TTC549 (cell line): Measurements from ENCODE around the gene POLR1A.

Experiments
- FAIRE-seq: peaks from 2 replicates; lab custom pipeline; 2012; peaks lifted over from hg19 to GRCh38; lab: Jason Lieb, UNC

POLR1A gene

DNA sequence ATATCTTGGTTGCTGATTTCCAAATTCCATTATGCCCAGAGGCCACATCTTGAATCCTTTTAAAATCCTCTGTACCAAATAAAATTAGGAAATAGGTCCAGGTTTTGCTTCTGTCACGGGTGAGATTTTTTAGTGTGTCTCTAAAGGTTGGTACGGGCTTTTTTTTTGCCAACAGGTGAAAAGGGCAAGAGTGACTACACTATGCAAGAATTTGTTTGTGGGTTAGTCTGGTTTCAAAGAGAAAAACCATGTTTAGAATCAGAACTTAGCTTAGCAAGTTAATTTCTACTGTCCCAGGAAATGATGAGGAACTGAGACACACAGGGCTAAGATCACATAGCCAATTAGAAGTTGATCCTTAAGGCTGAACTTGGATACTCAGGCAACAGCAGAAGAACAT lies 41.7 kb downstream of the POLR1A start:
- FAIRE-seq = no peak

DNA sequence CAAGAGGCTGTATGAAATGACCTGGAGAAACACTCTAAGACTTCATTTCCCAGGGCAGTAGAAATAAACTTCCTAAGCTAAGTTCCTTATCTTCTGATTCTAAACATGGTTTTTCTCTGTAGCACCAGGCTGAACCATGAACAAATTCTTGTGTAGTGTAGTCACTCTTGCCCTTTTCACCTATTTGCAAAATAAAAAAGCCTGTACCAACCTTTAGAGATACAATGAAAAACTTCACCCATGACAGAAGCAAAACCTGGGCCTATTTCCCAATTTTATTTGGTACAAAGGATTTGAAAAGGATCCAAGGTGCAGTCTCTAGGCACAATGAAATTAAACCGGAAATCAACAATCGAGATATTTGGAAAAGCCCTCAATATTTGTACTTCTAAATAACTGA lies 43.6 kb downstream of the POLR1A start:
- no peak for FAIRE-seq

DNA sequence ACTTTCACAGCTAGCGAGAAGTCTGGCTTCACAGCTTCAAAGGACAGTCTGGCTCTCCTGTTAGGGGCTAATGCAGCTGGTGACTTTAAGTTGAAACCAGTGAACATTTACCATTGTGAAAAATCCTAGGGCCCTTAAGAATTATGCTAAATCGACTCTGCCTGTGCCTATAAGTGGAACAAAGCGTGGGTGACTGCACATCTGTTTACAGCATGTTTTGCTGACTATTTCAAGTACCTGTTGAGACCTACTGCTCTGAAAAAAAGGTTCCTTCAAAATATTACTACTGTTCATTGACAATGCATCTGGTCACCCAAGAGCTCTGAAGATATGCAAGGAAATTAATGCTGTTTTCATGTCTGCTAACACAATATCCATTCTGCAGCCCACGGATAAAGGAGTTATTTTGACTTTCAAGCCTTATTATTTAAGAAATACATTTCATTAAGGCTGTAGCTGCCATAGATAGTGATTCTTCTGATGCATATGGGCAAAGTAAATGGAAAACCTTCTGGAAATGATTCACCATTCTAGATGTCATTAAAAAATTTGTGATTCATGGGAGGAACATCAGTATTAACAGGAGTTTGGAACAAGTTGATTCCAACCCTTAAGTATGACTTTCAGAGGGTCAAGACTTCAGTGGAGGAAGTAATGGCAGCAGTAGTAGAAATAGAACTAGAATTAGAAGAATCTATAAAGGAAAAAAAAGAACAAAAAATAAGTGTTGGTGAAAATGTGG lies 48.9 kb downstream of the POLR1A start:
- no peak for FAIRE-seq

DNA sequence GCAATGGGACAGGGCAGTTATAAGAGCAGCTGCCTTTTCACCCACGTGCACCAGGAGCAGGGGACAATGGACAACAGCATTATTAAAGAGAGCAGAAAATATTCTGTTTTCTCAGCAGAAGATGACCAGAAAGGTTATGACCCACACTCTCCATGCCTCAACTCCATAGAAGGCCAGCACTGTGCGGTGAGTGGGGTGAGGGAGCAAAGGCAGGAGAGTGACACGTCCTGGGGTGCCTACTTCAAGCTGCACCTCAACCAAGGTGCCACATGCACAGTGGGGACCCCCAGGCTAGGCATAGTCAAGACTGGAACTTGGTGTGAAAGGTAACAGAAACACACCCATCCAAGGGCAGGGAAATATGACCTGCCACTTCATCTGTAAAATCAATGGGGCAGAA lies 50.4 kb downstream of the POLR1A start:
- FAIRE-seq = no peak

DNA sequence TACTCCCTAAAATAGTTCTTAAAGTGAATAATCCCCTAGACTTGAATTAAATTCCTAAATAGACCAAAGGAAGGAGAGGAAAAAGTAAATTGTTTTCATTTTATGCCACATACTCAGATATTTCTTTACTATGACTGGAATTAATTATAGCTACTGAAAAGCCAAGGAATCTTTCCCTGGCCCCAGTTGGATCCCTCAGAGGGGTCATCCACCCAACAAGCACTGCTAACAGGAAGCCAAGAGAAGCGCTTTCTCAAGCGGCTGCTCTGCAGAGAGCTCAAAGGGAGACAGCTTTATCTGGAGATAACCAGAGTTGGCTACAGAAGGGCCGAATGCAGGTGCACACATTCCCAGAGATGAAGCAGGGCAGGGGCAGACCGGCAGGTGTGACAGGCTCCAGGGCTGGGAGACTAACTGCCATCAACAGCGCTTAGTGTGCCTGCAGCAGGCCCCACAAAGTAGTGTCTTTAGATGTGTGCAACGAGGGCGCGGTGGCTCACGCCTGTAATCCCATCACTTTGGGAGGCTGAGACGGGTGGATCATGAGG lies 51.1 kb downstream of the POLR1A start:
- FAIRE-seq = no peak

DNA sequence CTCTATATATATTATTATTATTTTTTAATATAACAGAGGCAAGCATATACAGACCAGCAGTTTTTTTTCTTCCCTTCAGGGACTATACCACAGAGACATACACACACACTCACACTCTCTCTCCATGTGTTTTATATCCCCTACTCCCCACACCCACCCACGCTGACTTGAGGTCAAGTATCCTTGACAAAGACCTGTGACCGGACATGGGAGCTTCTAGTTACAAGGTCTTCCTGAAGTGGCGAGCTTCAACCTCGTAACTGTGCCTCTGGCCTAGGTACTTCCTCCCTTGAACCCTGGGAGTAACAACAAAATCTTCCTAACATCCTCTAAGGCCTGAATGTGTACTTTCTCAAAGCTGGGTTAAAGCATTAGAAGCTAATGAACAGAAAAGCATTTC lies 52.5 kb downstream of the POLR1A start:
- FAIRE-seq = no peak

DNA sequence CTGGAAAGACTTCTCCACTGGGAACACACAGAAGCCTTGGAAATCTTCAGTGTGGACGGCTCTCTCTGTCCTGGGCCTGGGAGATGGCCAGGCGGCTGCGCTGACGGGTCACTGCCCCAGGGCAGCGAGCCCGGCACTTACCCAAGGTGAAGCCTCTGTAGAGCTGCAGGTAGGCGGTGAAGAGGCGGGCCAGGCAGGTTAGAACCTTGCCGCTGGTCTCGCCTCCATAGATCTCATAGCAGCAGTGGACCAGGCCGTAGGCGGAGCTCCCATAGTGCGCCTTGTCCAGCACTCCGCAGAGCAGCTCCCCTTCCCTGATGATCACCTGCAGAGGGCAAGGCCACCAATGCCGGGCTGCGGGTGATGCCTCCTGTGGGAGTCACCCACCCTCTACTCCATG lies 53.0 kb downstream of the POLR1A start:
- no peak for FAIRE-seq

DNA sequence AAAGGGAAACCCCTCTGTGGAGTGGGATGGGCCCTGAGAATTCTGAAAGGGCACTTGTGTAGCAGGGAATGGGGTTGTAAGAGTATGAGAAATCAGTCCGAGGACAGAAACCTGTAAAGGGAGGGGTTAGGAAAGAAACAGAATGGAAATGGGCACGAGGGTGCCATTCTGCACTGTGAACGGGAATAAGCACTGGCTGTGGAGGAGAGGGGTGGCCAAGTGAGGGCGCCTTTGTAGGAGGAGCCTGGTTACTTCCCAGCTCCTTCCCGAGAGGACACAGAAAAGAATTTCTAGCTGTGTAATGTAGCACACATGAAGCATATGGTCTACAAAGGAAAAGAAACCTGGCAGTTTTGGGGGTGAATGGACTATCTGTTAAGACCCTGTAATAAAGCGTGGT lies 53.4 kb downstream of the POLR1A start:
- no peak for FAIRE-seq

DNA sequence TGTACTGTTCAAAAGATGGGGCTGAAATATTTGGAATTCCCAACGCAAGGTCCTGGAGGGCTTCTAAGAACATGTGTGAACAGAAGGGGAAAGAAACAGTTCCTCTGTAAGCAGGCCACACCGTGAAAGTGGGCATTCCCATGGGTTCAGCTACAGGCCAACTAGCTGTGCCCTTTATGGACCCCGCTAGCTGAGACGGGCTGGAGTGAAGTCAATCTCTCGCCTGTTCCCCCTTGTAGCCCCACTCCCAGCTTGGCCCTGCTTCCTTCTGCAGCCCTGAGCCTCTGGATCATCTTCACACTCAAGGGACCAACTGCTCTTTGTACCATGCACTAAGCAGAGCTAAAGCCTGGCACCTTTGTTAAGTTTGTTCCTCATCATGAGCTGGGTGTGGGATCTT lies 55.4 kb downstream of the POLR1A start:
- FAIRE-seq = no peak

DNA sequence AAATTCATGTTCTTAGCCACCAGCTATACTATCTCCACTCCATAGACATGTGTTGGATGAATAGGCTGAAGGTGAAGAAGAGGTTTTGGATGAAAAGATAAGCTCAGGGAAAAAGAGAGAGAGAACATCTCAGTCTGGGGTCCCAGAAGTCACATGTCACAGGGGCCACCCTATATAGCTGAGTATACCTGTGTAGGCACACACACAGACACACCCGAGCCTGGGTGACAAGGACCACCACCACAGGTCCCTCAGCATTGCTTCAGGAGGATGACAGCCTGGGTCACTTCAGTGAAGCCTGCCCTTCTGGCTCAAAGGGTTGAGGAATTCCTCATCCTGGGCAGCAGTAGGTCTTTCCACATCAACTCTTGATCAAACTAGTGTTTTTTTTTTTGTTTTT lies 56.2 kb downstream of the POLR1A start:
- no peak for FAIRE-seq

DNA sequence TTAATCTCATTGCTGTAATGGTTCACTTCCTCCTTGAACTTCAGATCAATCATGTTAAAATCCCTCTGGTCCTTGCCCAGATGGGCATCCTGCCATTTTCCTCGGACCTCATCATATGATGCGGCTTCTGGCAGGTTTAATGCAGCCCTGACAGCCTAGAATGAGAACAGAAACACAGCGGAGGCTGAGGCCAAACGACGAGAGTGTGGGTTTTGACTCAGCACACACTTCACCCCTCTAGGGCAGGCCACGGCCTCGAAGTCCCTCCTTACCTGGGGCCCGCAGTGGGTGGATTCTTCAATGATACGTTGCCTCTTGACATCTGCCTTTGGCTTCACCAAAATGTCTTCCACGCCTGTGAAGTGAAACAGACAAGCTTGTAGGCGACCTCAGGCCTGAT lies 56.8 kb downstream of the POLR1A start:
- FAIRE-seq = no peak

DNA sequence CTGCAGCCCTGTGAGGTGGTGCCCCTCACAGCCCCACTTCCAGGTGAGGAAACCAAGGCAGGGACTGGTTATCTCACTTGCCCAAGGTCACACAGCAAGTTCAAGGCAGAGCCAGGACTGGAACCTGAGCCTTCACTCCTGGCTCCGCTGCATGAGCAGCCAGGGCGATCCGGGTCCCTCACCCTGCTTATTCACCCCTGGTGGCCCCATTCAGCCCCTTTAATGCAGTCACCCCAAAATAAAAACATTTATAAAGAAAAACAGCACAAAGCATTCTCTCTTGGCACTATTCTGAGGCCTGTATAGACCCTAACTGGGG lies 57.3 kb downstream of the POLR1A start:
- FAIRE-seq = no peak

DNA sequence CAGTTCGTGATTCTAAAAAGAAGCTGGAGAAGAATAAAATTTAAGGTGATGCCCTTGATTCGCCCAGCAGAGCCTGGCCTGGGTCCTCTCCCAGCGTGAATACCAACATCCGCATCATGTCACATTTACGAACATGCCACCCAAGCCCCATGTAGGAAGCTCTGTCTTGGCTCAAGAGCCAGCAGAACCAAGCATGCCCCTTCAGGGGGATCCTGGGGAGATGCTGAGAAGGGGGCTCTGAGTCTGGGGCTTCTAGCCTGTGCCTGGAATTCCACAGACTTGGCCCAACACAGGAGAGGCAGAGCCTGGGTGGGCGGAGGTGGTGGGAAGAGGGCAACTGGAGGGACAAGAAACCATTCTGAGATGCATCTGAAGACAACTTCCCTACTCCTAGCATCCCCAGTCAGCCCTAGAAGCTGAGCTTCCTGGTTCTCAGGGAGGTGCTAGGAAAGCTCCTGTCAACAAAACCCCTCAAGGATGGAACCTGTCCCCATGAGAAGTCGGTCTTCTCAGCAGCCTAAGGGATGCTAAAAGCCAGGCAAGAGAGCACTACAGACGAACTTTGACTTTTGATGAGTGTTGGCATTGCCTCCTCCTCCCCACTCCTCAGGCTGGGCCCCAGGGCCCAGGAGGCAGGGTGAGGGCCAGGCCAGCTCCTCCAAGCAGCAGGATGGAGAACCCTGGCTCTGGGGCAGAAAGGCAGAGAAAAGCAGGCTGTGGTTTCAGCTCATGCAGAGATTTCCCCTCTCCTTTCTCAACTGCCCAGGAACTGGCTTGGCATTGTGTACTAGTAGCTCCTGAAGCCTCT lies 57.9 kb downstream of the POLR1A start:
- FAIRE-seq = no peak

DNA sequence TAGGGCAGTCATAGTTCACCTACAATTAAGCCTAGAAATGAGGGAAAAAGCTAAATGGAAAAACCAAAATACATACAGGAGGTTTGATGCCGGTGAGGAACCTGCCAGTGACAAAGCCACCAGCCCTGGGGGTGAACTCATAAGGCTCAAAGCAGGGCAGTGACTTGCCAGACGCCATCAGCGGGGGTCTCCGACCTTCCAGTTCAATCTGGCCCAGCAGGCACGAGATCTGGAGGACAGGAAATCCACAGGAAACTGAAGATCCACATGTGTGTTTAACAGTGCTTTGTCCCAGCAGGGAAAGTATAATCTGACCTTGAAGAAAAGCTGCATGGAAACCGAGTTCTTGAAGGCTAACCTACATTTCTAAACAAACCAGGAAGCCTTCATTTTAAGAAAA lies 60.1 kb downstream of the POLR1A start:
- FAIRE-seq = no peak

DNA sequence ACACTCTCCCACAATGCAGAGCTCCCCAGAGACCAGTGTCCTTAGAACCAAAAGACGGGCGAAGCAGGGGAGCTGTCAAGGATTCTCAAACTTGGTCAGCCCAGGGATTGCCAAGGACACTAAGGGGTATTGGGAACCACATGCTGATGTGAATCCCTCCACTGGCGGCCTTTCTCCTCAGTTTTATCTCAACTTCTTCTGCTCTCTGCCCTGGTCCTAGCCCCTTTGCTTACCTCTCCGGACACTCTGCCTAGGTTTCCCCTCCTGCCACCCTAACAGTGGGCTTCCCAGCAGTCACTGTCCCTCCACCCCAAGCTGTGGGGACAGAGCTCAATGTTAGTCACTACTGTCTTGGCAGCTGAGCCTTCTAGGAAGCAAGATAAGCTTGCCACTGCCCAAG lies 61.1 kb downstream of the POLR1A start:
- no peak for FAIRE-seq

DNA sequence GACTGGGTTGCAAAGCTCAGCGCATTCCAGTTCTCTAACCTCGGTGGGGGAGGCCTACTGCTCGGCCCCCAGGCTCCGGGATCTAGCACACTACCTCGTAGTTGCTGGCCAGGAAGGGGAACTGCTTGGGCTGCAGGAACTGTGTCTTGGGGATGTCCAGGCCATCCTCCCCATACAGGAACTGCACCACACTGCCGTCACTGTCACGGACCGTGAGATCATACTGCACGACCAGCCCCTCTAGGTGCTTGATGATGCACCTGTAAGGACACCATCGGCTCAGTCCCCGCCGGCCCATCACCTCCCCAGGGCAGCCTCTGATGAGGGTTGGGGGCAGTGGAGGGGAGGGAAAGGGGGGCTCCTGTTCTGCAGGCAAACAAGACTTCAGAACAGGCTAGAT lies 61.6 kb downstream of the POLR1A start:
- FAIRE-seq = no peak

DNA sequence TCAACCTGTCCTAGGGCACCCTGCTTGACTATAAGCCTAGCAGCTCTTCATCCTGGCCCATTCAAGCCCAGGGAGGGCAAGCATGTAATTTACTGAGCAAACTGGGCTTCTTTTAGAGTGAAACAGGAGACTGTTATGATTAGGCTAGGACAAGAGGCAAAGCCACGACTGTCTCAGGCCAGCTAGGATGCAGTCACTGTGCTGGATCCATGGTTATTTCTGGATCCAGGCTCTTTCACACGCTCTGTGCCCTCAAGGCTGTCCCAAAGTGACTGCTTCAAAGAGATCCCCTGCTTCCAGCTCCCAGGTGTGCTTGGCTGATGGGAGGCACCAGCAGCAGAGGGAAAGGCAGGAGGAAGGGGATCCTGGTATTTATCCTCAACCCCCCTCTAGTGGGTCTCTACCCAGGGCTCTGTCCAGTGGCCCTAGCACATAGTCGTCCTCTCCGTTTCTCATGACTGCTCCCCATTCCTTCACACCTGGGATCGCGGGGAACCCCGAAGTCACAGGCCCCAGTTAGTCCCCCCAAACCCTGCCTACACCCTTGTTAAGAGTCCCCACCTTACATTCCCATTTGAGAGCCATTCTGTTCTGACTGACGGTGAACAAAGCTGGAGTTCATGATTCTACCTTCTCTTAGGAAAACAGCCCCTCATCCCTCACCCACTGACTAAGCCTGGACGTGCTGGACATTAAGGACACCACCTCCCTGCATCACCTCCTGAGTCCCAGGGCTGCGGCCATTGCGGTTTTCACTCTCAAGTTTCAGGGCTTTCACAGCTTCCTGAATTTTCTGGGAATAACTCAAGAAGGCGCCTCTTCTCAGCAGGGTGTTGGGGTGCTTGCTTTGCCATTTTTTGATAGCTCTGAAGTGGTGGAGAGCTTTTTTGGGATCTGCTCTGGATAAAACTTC lies 63.2 kb downstream of the POLR1A start:
- no peak for FAIRE-seq

DNA sequence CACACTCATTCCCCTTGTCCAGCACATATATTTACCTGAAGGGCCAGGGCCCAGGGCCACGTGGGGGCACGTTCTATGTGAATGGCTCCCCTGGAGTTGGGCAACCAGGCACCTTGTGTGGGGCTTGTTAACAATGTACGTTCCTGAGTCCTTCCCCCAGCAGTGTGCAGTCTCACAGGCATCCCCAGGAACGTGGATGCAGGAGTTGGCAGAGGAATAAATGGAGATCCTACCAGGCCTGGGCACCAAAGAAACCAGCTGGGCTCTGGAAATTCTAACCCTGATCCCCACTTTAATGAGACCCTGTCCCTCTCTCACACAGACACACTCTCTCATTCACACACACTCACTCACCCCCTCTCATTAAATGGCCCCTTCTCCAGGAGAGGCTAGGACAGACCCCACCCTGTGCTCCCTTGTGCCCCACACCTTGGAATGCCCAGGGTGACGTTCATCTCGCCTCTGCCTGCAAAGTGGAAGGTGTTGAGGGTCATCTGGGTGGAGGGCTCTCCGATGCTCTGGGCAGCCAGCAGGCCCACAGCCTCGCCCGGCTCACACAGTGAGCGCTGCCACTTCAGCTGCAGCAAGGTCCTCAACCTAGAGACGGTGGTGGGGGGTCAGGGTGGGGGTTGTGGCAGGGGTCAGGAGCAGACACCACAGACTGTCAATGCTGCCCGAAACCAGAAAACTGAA lies 65.6 kb downstream of the POLR1A start:
- FAIRE-seq = no peak

DNA sequence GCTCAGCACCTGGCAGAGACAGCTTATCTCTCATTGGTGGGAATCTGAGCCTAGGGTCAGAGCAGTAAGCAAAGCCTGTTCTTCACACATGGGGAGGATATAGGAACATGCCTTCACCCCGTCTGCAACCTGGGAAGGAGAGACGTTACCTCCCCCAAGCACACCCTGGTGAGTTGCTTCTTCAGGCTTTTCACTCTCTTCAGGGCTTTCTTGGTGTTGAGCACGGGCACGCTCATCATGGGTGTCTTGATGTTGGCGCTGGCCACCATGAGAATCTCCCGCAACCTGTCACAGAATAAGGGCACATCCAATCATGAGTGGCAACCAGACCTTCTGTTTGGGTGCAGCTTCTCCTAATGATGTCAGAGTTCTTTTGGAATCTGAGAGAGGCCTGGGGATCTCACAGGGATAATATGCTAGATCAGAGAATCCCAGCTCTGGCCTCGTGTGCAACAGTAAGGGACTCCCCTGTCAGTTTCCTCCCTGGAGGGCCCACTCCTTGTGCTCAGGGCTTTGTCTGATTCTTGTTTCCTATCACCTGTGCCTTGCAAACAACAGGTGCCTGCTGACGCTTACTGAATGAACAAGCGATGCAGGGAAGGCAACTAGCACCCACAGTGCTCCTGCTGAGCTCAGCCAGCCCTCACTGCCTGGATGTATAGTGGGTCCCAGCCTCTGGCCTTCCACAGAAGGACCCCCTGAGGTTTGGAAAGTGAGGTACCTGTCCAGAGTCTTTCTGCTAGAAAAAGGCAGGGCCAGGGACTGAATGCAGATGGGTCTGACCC lies 66.3 kb downstream of the POLR1A start:
- no peak for FAIRE-seq

DNA sequence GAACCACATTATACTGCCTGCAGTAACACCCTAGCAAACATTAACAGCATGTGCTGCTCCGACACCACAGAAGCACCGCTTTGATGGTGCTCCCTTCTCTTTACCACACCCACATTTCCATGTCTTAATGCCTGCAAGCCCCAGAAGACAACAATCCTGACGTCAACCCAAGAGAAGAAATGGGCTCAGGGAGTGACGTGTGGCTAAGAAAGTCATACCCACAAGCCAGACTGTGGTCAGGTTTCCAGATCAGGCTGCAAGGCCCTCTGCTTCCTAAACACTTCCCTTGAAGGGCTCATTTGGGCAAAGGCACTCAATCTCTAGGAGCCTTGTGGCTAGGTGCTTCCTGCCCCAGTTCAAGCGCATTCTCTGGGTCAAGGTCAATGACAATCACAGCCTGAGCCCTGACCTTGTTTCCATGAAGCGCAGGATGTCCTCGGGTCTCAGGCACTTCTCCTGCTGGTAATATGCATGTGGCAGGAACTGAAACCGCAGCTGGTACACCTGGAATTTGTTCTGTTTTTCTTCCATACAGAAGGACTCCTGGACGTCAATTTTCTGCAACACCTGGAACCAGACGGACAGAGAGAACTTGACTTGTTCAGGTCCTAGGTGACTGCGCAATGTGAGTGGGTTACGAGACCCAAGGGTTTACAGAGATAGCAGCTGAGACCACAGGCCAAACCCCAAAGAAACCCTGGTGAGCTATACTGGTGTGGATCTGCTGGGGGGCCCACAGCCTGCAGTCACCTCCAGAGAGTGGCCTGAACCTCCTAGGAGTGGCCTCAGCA lies 67.2 kb downstream of the POLR1A start:
- FAIRE-seq = no peak

DNA sequence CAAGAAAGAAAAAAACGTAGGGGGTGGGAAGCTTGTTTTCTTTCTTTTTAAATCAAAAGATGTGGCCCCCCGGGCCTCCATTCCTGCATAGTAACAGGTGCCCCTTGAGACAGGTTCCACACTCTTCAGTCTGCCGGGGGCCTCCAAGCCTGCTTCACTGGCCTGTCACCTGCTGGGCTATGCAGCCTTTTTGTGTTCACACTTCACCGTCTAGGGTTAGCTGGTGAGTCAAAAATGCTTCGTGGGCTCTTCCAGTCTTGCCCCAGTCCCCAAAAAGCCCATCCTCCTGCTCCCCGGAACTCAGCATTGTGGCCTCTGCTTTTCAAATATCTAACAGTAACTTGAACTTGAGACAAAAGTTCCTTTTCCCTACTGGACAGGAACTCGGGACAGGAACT lies 67.9 kb downstream of the POLR1A start:
- FAIRE-seq = no peak
